GM18909 (cell line): ENCODE measurements around the gene EHD4.

ENCODE experiments used
- ATAC-seq: cut with Tn5 transposase; IDR thresholded peaks from one replicate; pipeline ENCODE4 v1.9.1; 2021; ENCODE audit warnings: mild to moderate bottlenecking; ENCODE audit not compliant: unreplicated experiment, poor library complexity

The EHD4 gene

DNA sequence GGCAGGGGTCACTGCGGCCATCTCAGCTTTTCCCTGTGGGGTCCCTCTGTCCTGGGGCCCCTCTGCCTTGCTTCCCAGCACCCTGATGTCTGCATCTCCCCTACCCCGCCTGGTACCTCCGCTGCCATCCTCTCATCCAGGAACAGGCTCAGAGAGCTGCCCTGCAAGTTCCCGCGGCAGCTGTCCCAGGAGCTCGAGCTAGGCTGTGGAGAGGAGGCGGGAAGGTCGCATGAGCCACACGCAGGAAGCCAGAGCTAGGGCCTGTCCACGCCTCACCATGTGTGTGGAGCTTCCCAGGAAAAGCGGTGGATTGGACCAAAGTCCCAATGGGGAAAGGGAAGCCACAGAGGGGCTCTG lies 121.2 kb downstream of the EHD4 start:
- no peak for ATAC-seq

DNA sequence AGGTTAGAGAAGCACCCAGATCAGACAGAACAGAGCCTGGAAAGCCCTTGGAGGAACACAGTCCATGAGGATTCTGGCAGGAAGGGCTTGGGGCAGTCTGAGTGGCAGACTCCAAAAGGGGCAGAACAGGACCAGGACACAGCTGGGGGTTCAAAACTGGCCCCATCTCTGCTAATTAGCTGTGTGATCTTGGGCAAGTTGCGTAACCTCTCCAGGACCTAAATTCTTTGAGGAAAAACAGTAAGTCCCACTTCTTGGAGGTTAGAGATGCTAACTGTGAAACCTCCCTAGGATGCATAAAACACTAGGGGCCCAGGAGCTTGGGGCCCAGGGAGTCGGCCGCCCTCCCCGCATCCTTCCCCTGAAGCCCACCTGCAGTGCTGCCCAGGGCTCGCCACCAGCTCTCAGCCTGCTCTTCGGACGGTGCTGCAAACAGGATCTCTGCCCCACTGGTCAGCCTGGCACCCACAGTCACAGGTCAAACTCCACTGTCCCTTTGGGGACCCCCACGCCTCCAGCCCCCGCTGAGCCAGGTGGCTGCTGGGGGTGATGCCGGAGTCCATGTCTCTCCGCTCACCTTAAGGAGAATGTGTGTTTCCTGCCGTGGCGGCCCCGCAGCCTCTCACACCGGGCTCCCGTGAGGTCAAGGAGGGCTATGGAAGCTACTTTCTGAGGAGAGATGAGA lies 121.7 kb downstream of the EHD4 start:
- no peak for ATAC-seq

- no peak for ATAC-seq
These were observed 122.5 kb downstream of the EHD4 start for GRCh38 chr15:41849861-41850260.

DNA sequence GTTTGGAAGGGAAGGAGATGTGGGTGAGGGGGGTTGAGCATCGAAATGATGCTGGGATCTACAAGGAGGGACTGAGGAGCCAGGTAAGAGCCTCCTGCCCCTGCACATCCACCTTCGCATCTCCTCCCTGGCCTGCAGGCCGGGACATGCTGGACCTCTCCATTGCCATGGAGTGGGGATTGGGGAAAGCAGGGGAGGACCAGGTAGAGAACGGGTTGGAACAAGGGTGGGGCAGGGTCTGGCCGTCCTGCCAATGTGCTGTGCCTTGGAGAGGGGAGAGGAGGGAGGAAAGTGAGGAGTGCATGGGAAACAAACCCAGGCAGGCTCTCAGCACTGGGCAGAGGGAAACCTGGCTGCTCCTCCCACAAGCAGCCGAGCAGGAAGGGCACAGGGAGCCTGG lies 123.2 kb downstream of the EHD4 start:
- no peak for ATAC-seq

GRCh38 chr15:41848631-41849030 lies 123.7 kb downstream of the EHD4 start:
- ATAC-seq: no peak

- ATAC-seq: no peak
These were observed 124.4 kb downstream of the EHD4 start for GRCh38 chr15:41847981-41848380.

- no peak for ATAC-seq
These were observed 125.2 kb downstream of the EHD4 start for GRCh38 chr15:41847206-41847605.
